ENCODE results near the gene UTP11. TPM values are rescaled to one million over a fixed set of nuclear protein-coding genes. Genes with fewer than 3 reads are reported as not detected.
A peak's percentile ranks its signal among the peaks of the same experiment; 100 is the strongest.

Gene UTP11
- total RNA-seq, 2 experiments from 2014 or later = 40.1 to 43.8 TPM

GRCh38 chr1:38047603-38048141, 35.1 kb downstream of the UTP11 start:
- Histone ChIP-seq H3K9me3 (ENCODE audit: low read length) (no peaks in the 10 kb centered on the region), H2AFZ (ENCODE audit: low read length) (no peak overlapping the region), H3K79me2 (ENCODE audit: insufficient read depth, low read depth, low read length) (no peaks in the 10 kb centered on the region), H3K27ac (ENCODE audit: low read depth, low read length, poor library complexity, severe bottlenecking) (no peak overlapping the region), H3K4me3 (ENCODE audit: low read depth, low read length, poor library complexity, severe bottlenecking) (peak overlapping the region; percentile 60), H3K36me3 (ENCODE audit: insufficient read depth, low read length) (no peaks in the 10 kb centered on the region), H3K4me1 (ENCODE audit: insufficient read depth, low read length, poor library complexity, severe bottlenecking) (peaks cover 6% of the 10 kb centered on the region), H4K20me1 (ENCODE audit: insufficient read depth, low read length) (no peaks in the 10 kb centered on the region), H3K4me2 (ENCODE audit: low read length) (peak overlapping the region; percentile 58; the same call in 1 of the 2 replicates), H3K9me2 (ENCODE audit: insufficient read depth, low read length) (no peaks in the 10 kb centered on the region)
- POLR2A ChIA-PET = no interaction called here
- intact Hi-C loops (cut with micrococcal nuclease; ENCODE audit: unreplicated experiment) = loop anchor here (10.0 kb wide), 1 partner anchor 457 kb away; no protein-coding TSS in a partner anchor
- no peak for DNase-seq (ENCODE audit: low spot score)
- CTCF ChIA-PET (ENCODE audit: unreplicated experiment) = no interaction called here
- TF ChIP-seq EZH2phosphoT487 (IDR thresholded peaks at IDR 0.05; ENCODE audit: borderline replicate concordance, low read depth, low read length) (no peak), CTCF (conservative IDR thresholded peaks at IDR 0.05; ENCODE audit: low read length) (no peak)
- no TSS peak for BruUV-seq (replicated peaks)

GRCh38 chr1:38050397-38051078, 38.0 kb downstream of the UTP11 start:
- Histone ChIP-seq H3K4me2 (ENCODE audit: low read length) (no peak overlapping the region), H3K27ac (ENCODE audit: low read depth, low read length, poor library complexity, severe bottlenecking) (no peak overlapping the region), H2AFZ (ENCODE audit: low read length) (no peak overlapping the region), H3K9me3 (ENCODE audit: low read length) (no peaks in the 10 kb centered on the region), H3K4me3 (ENCODE audit: low read depth, low read length, poor library complexity, severe bottlenecking) (no peak overlapping the region), H3K79me2 (ENCODE audit: insufficient read depth, low read depth, low read length) (no peaks in the 10 kb centered on the region), H3K4me1 (ENCODE audit: insufficient read depth, low read length, poor library complexity, severe bottlenecking) (peaks cover 17% of the 10 kb centered on the region), H3K36me3 (ENCODE audit: insufficient read depth, low read length) (no peaks in the 10 kb centered on the region), H3K9me2 (ENCODE audit: insufficient read depth, low read length) (no peaks in the 10 kb centered on the region), H4K20me1 (ENCODE audit: insufficient read depth, low read length) (no peaks in the 10 kb centered on the region)
- BruUV-seq (replicated peaks) = no TSS peak
- CTCF ChIA-PET (ENCODE audit: unreplicated experiment) = no interaction called here
- TF ChIP-seq EZH2phosphoT487 (IDR thresholded peaks at IDR 0.05; ENCODE audit: borderline replicate concordance, low read depth, low read length) (no peak), CTCF (conservative IDR thresholded peaks at IDR 0.05; ENCODE audit: low read length) (no peak)
- POLR2A ChIA-PET = no interaction called here
- intact Hi-C loops (cut with micrococcal nuclease; ENCODE audit: unreplicated experiment) = no loop called here
- no peak for DNase-seq (ENCODE audit: low spot score)

- Histone ChIP-seq H3K36me3 (ENCODE audit: insufficient read depth, low read length) (no peaks in the 10 kb centered on the region), H3K4me3 (ENCODE audit: low read depth, low read length, poor library complexity, severe bottlenecking) (no peak overlapping the region), H4K20me1 (ENCODE audit: insufficient read depth, low read length) (no peaks in the 10 kb centered on the region), H3K27ac (ENCODE audit: low read depth, low read length, poor library complexity, severe bottlenecking) (no peak overlapping the region), H3K79me2 (ENCODE audit: insufficient read depth, low read depth, low read length) (no peaks in the 10 kb centered on the region), H3K9me3 (ENCODE audit: low read length) (no peaks in the 10 kb centered on the region), H3K4me2 (ENCODE audit: low read length) (no peak overlapping the region), H2AFZ (ENCODE audit: low read length) (no peak overlapping the region), H3K9me2 (ENCODE audit: insufficient read depth, low read length) (no peaks in the 10 kb centered on the region), H3K4me1 (ENCODE audit: insufficient read depth, low read length, poor library complexity, severe bottlenecking) (peaks cover 17% of the 10 kb centered on the region)
- intact Hi-C loops (cut with micrococcal nuclease; ENCODE audit: unreplicated experiment) = no loop called here
- ChIA-PET CTCF (ENCODE audit: unreplicated experiment) (no interaction called here), POLR2A (no interaction called here)
- BruUV-seq (replicated peaks) = no TSS peak
- DNase-seq (ENCODE audit: low spot score) = no peak
- no peak for TF ChIP-seq EZH2phosphoT487 (IDR thresholded peaks at IDR 0.05; ENCODE audit: borderline replicate concordance, low read depth, low read length)
- TF ChIP-seq CTCF (conservative IDR thresholded peaks at IDR 0.05; ENCODE audit: low read length) = no peak
Measured at GRCh38 chr1:38051079-38051543, 38.6 kb downstream of the UTP11 start.

Data from OCI-LY7 (cell line).